BLaER1 (cell line): ENCODE data around the gene PLCL2.

Experiments used
- H3K27ac ChIP-seq: shearing (Covaris generic); formaldehyde crosslinking; 2 replicates; pipeline ENCODE4 v1.8.1; 2022
- H3K27me3 ChIP-seq: shearing (Covaris generic); formaldehyde crosslinking; 2 replicates; pipeline ENCODE4 v1.8.1; 2022
- H3K36me3 ChIP-seq: shearing (Covaris generic); formaldehyde crosslinking; 2 replicates; pipeline ENCODE4 v1.8.1; 2022
- H3K4me1 ChIP-seq: shearing (Covaris generic); formaldehyde crosslinking; 2 replicates; pipeline ENCODE4 v1.8.1; 2022
- H3K4me2 ChIP-seq: shearing (Covaris generic); formaldehyde crosslinking; 2 replicates; pipeline ENCODE4 v1.8.1; 2022
- H3K4me3 ChIP-seq: shearing (Covaris generic); formaldehyde crosslinking; 2 replicates; pipeline ENCODE4 v1.8.1; 2022
- H3K9ac ChIP-seq: shearing (Covaris generic); formaldehyde crosslinking; 2 replicates; pipeline ENCODE4 v1.8.1; 2022
- H3K9me3 ChIP-seq: shearing (Covaris generic); formaldehyde crosslinking; 2 replicates; pipeline ENCODE4 v1.8.1; 2022
- H4K20me1 ChIP-seq: shearing (Covaris generic); formaldehyde crosslinking; 2 replicates; pipeline ENCODE4 v1.8.1; 2022
- Cebpa-rat ChIP-seq: shearing (Covaris generic); IDR thresholded peaks from 2 replicates; pipeline ENCODE4 v1.8.1; 2022

Gene PLCL2

DNA sequence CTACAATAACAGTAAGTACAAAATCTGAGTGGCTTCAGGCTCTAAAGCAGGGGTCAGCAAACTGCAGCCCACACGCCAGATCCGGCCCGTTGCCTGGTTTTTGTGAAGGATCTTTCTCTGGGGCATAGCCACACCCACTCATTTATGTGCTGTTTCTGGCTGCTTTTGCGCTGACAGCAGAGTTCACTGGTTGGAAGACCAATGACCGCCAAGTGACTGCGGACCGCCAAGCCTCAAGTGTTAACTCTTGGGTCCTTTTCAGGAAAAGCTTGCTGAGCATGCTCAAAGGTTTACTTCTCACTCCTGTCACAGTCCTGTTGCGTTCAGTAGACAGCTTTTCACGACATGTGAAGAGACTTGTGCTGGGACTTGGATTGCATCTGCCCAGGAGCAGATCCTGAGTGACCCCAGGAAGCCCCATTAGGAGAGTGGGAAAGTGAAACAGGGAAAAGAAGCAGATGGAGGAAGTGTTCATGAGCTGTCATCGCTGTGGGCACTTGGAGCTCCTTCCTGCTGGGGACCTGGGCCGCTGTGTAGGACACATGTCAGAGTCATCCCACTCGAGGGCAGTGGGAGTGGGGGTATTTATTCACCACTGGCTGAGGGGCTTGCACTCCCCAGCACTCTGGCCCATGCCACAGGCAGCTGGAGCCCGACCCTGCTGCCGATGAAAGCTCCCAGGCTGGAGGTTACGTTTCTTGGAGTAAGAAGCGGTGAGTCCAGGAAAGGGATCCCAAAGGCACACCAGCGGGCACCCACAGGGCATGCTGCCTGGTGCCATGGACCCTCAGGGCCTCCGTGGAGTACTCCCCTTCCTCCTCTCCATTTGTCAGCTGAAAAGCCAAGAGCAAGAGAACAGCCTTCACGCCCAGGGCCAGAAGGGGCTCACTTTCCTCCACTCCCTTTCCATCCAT lies 249.1 kb downstream of the PLCL2 start:
- no peaks in the 10 kb centered on the region for H3K4me1 ChIP-seq
- H3K9me3 ChIP-seq: peaks cover 6% of the 10 kb centered on the region
- no peaks in the 10 kb centered on the region for H3K36me3 ChIP-seq
- TF ChIP-seq Cebpa-rat: no peak
- no peak overlapping the region for H3K9ac ChIP-seq
- no peak overlapping the region for H3K4me3 ChIP-seq
- no peak overlapping the region for H3K27ac ChIP-seq
- H4K20me1 ChIP-seq: no peaks in the 10 kb centered on the region
- H3K4me2 ChIP-seq: no peak overlapping the region
- no peaks in the 10 kb centered on the region for H3K27me3 ChIP-seq

DNA sequence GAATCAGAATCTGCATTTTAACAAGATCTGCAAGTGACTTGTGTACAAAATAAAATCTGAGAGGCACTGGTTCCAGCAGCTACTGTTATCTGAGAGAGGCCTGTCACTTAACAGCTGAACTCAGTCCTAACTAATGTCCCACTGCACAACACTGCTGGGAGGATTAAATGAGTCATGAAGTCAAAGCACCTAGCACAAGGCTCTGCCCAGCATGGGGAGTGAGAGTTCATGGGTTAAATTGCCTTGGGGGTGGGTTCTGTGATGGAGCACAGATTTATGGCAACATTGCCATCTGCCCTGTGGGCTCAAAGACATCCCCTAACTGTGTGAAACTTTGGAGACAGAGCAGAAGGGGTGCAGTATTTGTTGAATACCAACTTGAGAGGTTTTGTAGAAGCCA lies 250.9 kb downstream of the PLCL2 start:
- Histone ChIP-seq H3K9me3 (no peaks in the 10 kb centered on the region), H3K4me2 (no peak overlapping the region), H3K4me1 (peaks cover 6% of the 10 kb centered on the region; the same call in 1 of the 2 replicates), H3K27ac (no peak overlapping the region), H3K4me3 (no peak overlapping the region), H3K27me3 (no peaks in the 10 kb centered on the region), H3K36me3 (no peaks in the 10 kb centered on the region), H4K20me1 (no peaks in the 10 kb centered on the region), H3K9ac (no peak overlapping the region)
- TF ChIP-seq Cebpa-rat: no peak

DNA sequence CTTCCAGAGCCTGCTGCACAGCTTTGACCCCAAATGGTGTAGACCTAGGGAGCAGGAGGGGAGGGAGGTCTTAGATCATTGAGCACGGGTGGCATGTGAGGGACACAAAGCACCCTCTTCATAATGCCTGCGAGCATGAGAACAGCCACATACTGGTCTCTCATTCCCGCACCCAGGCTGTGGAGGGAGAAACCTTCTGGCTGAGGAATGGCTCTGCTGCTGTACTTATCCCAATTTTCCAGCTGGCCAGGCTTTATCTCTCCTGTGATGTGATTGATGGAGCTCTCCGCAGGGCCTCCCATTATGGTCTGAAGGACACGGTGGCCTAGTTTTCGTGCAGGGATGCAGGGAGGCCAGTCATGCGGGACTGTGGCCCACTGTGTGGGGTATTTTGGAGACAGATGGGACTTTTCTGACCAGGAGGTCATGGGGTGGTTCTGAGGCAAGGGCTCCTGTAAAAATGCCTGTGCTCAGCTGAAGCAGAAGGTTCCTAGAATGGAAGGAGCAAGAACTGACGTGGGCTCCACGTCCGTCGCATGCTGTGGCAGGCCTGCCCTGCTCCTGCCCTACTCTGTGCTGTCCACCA lies 251.5 kb downstream of the PLCL2 start:
- Histone ChIP-seq H3K4me2 (no peak overlapping the region), H3K4me1 (peaks cover 6% of the 10 kb centered on the region; the same call in 1 of the 2 replicates), H4K20me1 (no peaks in the 10 kb centered on the region), H3K36me3 (no peaks in the 10 kb centered on the region), H3K27ac (no peak overlapping the region), H3K9ac (no peak overlapping the region), H3K9me3 (no peaks in the 10 kb centered on the region), H3K4me3 (no peak overlapping the region), H3K27me3 (no peaks in the 10 kb centered on the region)
- TF ChIP-seq Cebpa-rat: no peak

DNA sequence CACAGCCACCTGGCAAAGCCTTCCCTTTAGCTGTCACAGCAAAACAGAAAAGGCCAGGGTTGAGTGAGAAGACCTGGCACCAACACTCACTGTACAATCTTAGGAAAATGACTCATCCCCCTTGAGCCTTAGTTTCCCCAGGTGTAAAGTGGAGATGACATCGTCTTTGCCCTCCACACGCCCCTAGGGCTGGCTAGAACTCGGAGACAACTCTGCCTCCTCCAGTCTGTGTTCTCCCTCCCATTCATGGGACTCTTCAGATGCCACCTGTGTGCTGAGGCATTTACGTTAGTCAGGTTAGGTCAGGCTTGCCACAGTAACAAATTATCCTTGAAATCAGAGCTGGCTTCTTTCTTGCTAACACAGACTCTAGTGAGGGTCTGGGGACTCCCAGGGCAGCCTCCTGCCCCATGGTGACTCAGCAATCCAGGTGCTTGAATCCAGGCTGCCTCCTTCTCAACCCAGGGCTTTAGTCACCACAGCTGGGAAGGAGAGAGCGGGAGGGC lies 252.6 kb downstream of the PLCL2 start:
- Histone ChIP-seq H3K4me2 (no peak overlapping the region), H3K9me3 (no peaks in the 10 kb centered on the region), H3K4me3 (no peak overlapping the region), H3K9ac (no peak overlapping the region), H3K27ac (no peak overlapping the region), H3K27me3 (no peaks in the 10 kb centered on the region), H4K20me1 (no peaks in the 10 kb centered on the region), H3K36me3 (no peaks in the 10 kb centered on the region), H3K4me1 (peaks cover 6% of the 10 kb centered on the region; the same call in 1 of the 2 replicates)
- TF ChIP-seq Cebpa-rat: no peak

DNA sequence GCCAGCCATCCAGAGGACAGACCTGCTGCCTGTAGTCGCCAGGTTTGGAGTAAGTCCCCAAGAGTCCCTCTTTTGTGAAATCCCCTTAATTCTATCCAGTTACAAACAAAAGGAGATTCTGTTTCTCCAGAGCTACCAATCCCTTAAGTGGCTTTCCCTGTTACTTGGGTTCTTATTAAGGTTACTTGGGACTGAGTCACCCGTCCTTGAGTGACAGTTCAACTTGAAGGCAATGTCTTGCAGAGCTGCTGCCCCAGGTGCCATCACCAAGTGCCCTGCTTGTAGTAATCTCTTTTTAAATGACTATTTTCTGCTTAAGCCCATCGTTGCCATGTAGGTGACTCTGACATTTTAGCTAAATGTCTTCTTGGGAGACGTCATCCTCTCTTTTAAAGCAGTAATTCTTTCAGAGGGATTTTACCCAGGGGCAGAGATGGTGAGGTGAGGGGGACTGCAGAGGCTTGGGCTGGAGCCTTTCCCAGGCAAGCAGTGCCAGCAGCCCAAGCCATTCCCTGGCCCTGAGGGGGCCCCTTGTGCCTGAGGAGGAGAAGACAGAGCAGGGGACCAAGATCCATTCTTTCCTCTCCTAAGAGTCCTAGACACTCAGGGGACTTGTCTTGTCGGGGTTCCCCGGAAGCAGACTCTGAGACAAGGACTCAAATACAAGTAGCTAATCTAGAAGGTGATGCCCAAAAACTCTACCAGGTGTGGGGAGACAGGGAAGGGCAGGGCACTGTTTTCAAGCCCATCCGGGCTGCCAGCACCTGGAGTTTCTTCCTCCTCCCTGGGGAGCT lies 253.7 kb downstream of the PLCL2 start:
- H3K9me3 ChIP-seq: no peaks in the 10 kb centered on the region
- H4K20me1 ChIP-seq: no peaks in the 10 kb centered on the region
- no peaks in the 10 kb centered on the region for H3K27me3 ChIP-seq

More for the DNA sequence above, 253.7 kb downstream of the PLCL2 start:
- Histone ChIP-seq H3K4me1 (peaks cover 6% of the 10 kb centered on the region; the same call in 1 of the 2 replicates), H3K27ac (no peak overlapping the region), H3K4me3 (no peak overlapping the region), H3K36me3 (no peaks in the 10 kb centered on the region), H3K4me2 (no peak overlapping the region), H3K9ac (no peak overlapping the region)
- no peak for TF ChIP-seq Cebpa-rat
